TTC549 (cell line): ENCODE results near the gene TATDN2.
"Not testable (repeated sequence)": the region's sequence is repeated elsewhere in the genome, so short reads cannot be mapped to it uniquely, and the experiment has no call there.

Source experiments
- FAIRE-seq: peaks from 2 replicates; lab custom pipeline; 2012; peaks lifted over from hg19 to GRCh38; lab: Jason Lieb, UNC

Gene TATDN2

DNA sequence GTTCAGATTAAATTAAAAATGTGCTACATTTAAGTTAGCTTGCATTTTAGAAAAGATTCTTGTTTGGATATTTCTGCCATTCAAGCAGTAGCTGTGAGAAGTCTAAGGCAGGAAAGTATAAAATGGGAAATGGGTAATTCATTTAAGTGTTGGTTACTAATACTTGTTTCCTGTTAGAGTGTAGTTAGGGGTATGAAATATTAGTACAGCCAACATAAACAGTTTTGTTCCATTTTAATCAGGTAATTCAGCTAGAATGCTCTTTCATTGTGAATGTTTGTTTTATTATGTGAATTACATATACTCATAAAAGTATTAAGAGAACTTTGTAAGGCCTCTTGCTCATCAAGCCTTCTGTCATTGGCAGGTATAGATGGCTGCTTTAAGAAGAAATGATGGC, 19.9 kb downstream of the TATDN2 start:
- no peak for FAIRE-seq

DNA sequence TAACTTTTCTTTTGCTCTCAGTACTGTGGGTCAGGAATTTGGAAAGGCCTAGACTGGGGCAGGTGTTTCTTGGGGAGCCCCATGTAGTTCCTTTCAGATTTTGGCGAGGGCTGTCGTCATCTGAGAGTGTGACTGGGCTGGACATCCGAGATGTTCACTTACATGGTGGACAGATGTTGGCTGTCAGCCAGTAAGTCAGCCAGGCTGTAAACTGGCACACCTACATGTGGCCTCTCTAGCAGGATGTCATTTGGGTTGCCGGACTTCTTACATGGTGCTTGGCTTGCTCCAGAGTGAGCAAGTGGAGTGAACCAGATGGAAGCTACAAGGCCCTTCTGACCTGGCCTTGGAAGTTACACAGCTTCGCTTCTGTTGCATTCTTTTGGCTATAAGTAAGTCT, 20.7 kb downstream of the TATDN2 start:
- no peak for FAIRE-seq

DNA sequence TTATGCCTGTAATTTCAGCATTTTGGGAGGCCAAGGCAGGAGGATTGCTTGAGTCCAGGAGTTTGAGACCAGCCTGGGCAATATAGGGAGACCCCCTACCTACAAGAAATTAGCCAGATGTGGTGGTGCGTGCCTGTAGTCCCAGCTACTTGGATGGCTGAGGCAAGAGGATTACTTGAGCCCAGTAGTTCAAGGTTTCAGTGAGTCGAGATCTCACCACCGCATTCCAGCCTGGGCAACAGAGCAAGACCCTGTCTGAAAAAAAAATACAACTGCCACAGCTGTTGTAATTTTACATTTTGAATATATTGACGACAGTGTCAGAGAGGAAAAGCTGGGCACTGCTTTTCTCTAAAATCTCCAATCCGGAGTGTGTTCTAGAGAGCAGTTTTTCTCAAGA, 21.2 kb downstream of the TATDN2 start:
- no peak for FAIRE-seq

DNA sequence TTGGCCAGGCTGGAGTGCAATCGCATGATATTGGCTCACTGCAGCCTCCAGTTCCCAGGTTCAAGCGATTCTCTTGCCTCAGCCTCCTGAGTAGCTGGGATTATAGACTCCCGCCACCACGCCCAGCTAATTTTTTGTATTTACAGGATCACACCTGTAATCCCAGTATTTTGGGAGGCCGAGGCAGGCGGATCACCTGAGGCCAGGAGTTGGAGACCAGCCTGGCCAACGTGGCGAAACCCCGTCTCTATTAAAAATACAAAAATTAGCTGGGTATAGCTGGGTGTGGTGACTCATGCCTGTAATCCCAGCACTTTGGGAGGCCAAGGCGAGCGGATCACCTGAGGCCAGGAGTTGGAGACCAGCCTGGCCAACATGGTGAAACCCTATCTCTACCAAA, 24.2 kb downstream of the TATDN2 start:
- not testable (repeated sequence) for FAIRE-seq

DNA sequence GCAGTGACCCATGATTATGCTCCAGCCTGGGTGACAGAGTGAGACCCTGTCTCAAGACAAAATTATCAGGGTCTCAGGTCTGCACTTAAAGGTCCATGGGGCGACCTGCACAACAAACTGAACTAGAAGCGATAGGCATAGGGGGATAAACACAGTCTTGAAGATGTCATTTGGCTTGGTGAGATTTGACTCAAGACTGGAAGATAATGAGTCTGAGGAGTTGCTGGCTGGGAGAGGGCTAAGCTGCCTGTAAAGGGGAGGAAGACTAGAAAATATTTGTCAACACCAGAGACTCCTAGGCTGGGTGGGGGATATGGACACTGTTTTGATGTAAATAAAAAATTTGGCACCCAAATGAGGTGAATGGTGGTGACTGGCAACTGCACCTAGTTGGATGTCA, 24.7 kb downstream of the TATDN2 start:
- no peak for FAIRE-seq

DNA sequence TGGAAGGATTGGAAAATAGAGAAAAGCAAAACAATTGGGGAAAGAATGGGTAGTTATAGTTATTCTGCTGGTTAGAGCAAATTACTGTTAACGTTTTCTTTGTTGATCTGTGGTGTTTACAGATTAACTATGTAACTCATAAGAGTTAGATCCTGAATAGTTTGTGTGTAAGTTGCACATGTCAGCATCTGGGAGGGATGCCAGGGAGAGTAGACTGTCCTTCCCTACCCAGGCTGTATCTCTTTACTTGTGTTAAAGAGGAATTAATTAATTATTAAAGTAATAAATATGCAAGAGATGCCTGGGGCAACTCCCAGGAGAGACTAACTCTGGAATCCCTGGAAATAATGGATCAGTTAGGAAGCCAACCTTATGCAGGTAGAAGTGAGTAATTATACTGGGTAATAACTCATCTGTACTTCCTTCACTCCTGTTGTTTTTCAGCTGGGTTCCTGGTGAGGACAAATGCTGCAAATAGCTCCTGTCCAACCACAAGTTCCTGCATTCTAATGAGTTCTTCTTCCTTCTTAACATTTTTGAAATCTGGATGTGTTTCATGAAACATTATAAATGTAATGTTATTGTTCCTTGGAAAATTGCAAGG, 25.5 kb downstream of the TATDN2 start:
- FAIRE-seq: no peak

DNA sequence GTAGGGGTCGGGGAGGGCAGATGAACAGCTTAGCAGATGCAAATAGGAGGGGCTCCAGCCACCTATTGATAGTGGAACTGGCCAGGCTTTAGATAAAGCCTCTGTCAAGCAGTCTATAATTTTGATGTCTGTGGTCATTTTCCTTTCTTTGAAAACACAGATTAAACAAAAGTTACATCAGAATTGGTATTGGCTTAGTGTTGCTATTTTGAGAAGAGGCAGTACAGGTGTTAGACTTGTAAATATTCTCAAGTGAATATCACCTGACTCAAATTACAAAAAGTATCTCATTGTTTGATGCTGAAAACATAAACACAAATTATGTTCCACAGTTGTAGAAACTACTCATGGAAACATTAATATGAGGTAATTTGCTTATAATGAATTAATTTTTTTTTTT, 26.3 kb downstream of the TATDN2 start:
- FAIRE-seq: no peak

DNA sequence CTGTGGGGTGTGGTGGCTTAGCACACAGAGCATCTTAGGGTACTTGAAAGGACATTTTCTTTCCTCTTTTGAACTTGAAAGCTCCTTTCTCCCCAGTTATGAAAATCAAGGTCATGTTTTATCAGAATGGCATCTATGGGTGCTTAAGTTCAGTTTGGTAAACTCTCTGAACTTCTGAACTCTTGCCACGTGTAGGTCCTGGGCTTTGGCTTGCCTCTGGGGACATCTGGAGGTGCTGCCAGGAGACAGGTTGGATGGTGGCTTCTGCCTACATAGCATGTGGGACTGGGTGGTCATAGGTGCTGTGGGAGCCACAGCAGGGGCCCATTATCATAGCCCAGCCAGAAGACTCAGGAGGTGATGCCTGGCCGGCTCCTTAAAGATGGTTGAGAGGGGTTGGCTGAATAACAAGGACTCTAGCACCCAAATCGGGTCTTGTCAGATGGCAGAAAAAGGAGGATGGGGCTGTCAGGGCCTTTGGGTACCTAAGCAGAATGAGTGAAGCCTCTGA, 28.9 kb downstream of the TATDN2 start:
- FAIRE-seq: no peak

DNA sequence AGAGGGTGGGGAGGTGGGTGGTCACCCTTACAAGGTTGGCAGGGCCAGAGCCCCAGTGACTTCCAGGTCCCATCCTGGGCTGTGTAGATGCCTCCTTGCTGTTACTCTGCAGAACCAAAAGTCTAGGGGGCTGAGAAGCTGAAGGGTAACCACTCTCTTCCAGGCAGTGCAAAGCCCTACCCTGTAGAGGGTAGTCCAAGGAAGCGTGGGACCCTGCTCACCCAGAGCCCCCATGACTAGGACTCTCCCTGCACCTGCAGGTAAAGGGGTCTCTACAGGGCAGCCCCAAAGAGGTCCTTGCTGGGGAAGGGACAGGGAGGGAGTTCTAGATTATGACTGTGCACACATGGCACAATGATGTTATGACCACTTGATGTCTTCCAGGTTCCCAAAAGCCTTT, 30.2 kb downstream of the TATDN2 start:
- FAIRE-seq: no peak

DNA sequence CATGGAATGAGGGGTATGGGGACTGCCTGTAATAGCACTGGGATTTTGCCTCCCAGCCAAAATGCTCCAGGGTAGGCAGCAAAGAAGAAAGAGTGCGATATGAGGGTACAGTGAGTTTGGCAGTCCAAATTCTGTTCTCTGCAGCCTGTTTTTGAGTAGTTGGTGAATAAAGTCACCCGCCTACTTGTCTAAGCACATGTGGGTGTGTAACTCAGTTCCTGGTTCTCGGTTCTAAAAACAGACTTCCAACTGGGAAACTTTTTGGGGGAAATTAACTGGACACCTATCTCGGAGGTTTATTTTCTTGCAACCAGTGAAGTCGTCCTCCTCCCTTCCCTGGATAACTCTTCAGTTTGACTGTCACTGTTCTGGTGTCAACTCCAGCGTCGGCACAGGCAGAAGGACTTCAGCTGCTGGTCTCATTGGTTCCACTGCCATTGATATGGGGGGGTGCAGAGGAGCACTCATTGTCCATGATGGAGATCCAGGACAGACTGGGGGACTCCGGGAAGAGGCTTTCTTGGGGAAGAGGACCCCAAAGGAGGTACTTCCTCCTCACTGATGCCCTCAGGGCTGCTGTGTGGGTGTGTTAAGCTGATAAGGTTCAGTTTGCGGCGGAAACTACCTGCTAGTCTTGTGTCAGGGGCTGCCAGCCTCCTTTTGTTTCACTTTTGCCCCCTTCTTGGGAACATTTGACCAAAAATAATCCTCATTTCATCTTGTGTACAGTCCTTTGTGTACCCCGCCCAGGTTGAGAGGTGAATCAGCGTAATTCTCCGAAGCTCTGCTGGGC, 31.3 kb downstream of the TATDN2 start:
- no peak for FAIRE-seq

DNA sequence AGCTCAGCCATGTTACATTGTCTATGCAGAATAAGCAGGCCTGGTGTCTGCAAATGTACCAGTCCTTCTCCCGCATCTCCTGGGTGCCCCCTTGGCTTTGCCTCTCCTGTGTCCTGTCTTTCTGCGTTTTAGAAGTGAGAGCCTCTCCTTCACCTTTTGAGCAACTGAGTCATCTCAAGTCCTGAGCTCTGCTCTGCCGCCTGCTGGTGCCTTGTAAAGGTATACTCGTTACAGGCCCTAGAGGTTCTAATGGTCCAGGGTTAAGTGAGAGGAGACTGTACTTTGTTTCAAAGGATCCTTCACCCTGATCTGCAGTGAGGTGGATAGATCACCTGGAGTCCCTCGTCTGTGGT, 31.9 kb downstream of the TATDN2 start:
- FAIRE-seq: no peak

DNA sequence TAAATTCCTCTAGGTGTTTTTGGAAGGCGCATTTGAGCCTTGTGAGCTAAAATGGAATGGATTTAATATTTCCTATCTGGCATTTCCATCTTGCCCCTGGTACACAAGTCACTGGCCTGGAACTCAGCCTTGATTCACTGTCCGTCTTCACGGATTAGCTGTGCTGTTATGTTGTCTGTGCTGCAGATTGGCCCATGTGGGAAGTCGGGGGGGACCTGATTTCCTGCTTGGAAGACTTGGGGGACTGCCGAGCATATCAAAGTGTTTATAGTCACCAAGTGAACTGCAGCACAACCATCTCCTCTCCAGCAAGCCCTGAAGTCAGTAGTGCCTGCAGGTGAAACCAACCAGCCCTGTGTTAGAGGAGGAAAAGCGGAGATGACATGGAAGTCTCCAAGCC, 32.3 kb downstream of the TATDN2 start:
- no peak for FAIRE-seq

DNA sequence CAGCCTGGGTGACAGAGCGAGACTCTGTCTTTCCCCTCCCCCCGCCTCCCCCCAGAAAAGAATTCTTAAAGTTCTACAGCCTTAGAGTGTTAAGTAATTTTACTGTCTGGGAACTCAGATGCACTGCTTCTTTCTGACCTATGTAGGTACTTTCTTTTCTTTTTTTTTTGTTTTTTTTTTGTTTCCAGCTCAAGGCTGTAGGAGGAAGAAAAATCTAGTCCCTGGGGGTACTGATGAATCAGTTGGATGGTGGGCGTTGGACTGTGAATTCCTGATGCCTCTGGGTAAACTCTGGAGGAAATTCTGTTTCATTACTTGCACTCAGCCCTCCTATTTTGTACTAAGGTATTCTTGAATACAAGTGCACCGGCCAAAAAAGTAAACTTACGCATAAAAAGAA, 33.7 kb downstream of the TATDN2 start:
- no peak for FAIRE-seq

DNA sequence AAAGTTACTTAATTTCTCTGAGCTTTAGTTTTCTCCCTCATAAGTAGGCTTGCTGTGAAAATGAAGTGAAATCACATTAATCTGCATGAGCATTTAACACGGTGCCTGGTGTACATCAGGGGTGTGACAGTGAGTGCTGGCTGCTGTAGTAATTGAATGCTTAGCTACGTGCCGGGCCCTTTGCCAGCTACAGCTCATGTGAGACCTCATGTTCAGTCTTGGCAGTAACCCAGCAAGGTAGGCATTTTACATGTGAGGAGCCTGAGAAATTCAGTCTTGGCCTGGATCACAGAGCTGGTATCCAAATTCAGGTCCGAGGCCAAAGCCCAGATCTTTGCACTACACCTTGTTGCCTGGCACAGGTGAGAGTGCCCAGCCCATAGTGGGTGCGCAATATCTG, 35.4 kb downstream of the TATDN2 start:
- no peak for FAIRE-seq

DNA sequence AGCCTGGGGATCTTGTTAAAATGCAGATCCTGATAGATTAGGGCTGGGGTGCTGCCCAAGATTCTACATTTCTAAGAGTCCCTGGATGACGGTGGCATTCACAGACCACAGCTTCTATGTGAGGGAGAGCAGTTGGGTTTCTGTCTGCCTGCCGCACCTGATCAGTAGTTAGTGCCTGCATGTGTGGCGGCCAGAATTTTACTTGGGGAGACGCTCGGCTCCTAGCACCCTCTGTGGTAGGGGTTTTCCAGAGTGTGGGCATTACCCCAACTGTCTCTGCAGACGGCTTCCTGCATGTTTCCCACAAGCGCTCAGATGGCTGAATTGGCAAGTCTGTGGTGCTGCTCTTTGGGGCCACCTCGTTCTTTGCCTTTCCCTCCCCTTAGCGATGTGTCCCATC, 36.2 kb downstream of the TATDN2 start:
- FAIRE-seq: no peak

DNA sequence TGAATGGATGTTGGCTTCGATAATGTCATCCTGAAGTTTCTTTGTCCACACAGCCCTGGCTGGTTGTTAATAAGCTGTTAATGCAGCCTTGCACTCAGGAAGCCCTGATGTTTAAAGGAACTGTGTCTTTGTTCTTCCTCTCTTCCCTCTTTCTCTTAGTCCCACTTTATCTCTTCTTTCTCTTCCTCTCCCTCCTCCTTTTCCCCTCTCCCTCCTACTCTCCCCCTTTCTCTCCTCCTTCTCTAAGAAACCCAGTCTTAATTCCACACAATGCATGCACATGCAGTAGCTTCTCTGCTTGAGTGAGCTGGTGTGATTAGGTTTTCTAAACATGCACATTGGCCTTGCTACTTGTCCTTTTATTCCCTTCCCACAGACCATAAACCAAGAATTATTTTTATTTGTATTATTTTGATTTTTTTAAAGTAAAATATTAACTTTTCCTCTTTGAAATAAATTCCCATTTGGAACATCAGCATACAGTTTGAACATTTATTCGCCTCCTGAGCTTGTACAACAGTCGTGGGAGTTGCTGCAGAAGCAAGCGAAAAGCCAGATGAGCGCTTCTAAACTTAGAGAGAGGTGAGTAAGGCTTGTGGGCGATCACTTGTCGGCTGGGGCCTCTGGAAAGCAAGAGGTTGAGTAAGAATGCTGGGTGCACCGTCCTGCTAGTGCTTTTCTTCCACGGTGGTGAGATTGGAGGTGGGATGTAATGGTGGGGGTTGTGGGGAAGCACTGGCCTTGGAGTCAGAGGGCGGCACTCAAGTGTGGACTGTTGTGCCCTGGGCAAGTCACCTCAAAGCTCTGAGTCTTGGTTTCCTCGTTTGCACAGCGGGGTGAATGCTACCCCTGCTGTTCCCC, 37.2 kb downstream of the TATDN2 start:
- no peak for FAIRE-seq

DNA sequence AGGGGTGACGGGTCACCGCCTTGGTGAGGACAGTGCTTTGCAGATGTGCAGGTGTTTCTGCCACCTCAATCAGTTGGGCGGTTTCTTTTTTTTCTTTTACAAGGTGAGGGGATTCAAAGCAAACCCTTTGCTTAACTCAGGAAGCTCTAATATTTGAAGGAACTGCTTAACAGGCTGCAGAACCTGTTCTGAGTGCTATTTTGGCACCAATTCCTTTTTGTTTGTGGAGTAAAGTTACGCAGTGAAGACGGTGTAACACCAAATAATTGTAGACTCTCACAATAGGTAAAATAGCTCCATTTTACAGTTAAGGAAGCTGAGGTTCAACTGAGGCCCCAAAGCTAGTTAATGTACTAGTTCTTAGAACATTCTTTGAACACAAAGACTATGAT, 37.9 kb downstream of the TATDN2 start:
- FAIRE-seq: no peak

DNA sequence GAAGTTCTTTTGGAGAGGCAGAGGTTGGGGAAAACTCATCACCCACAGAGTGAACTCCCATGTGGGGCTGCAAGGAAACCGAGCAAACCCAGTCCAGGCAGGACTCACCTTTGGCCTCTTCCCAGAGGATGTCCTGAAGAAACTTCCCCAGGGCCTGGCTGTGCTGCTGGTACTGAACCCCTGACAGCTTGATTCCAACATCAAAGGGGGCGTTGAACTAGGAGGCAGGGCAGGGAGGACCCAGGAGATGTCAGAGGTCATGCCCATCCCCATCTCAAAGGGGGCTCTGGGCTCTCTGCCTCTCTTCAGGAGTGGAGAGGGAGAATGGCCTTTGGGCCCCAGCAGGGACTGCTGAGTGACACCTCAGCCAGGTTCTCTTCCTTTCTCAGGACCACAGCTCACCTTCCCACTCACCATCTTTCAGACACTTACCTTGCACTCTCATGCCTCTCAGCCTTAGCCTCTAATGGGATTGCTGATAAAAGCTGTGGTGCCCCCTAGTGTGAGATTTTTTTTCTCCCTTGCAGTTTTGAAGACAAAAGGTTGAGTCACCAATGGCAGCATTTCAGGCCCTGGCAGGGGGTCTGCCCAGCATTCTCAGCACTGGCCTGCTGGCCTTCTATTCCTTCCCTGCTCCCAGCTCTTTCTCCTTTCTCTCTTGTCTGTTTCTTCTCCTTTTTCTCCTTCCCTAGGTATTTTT, 38.5 kb downstream of the TATDN2 start:
- FAIRE-seq: no peak

DNA sequence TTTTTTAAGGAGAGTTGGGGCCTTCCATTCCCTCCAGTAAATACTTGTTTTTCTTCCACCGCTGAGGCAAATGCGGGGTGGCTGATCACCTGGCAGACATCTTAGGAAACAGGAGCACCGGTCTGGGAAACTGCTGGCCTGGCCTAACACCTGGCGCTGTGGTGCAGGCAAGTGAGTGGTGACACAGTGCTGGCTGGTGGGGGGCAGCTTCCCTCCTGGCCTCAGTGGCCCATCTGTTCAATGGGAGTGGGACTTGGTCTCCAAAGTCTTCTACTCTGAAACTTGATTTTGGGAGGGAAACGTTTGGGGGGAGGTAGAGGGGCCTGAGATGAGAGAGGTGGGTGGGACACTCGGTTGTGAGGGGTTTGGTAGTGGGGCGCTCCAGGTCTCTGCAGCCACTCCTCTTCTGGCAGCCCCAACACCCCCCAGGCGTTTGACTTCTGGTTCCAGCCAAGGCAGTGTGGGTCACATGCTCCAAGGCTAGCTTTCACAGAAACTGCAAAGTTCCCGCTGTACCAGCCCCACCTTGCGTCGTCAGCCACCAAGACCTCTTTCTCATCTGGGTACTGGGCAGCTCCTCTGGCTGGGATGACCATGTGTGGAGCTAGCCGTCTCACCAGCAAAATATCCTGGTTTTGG, 39.8 kb downstream of the TATDN2 start:
- no peak for FAIRE-seq

DNA sequence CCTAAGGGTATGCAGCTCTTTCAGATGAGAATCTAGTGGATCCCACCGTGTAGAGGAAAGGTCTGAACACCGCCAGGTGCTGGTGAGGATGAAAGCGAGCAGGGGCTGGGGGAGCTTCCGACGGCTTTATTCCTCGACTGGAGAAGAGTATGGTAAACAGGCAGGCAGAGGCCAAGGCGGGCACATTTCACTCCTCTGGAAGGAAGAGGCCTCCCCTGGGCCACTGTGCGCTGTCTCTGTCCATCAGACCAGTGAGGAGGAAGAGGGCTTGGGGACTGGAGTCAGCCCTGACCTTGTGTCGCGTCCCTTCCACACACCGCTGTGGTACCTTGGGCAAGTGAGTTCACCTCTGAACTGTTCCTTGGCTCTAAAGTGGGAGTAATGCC, 40.3 kb downstream of the TATDN2 start:
- FAIRE-seq: no peak

DNA sequence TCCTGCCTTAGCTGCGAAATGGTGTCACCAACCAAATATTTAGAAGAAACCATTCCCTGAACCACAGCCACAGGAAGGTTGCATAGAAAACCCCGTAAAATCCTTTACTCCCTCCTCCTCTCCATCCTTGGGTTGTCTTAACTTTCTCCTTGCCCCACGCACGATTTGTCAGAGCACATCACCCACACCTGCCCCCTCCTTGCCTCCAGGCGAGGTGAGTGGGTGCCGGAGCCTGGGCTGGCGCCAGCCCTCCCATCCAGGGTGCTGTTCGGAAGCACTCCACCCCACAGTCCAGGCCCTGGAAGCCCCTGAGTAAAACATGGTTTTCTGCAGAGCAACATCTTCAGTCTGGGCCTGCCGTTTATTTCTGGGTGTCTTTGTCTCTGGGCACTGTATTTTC, 40.8 kb downstream of the TATDN2 start:
- no peak for FAIRE-seq

DNA sequence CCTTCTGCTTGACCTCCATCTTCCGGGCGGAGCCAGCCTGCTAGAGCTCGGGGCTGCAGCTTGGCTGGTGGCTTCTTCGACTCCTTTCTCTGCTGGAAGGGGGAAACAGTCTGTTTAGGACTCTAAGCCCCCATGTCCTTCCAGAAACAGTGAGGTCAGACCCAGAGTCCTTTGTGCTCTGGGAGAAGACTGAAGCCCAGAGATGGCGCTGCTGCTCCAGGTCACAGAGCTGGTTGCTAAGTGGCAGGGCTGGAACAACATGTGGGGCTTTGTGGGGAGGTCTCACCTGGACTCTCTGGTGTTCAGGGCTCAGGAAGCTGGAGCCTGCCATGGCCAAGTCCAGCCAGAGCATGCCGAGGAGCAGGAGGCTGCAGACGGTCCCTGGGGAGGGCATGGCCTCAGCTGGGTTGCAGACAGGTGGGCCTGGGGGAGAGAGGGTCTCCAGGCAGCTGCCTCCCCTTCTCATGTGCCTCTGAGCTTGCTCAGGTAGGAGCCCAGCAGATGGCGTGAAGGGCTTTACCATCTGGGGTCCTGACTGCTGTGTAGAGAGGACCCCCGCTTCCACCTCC, 41.6 kb downstream of the TATDN2 start:
- no peak for FAIRE-seq
